Sigmoid colon (tissue), 7 donors: ENCODE results near the gene DEPDC1. TPM values are rescaled to one million over a fixed set of nuclear protein-coding genes. Genes with fewer than 3 reads are reported as not detected.

Experiments used
- DNase-seq: peaks from one replicate; pipeline ENCODE4 v3.0.0-alpha.2; 2019
- H3K27ac ChIP-seq, 4 donors: fragments of 200-600 bp; sonication (generic); one replicate each; pipeline ENCODE4 v1.5.1; 2016 to 2019; ENCODE audit warnings: mild to moderate bottlenecking in 1 of 4
- H3K27me3 ChIP-seq, 3 donors: fragments of 200-600 bp; sonication (generic); one replicate each; pipeline ENCODE4 v1.5.1; 2019; ENCODE audit warnings: mild to moderate bottlenecking in 1 of 3
- H3K36me3 ChIP-seq, 4 donors: fragments of 200-600 bp; sonication (generic); one replicate each; pipeline ENCODE4 v1.5.1; 2016 to 2019
- H3K4me1 ChIP-seq, 4 donors: fragments of 200-600 bp; sonication (generic); one replicate each; pipeline ENCODE4 v1.5.1; 2017 to 2019
- H3K4me3 ChIP-seq, 4 donors: fragments of 200-600 bp; sonication (generic); one replicate each; pipeline ENCODE4 v1.5.1; 2017 to 2019; ENCODE audit warnings: mild to moderate bottlenecking in 2 of 4, moderate library complexity in 1 of 4
- H3K9me3 ChIP-seq, 4 donors: fragments of 200-600 bp in 3 of 4; sonication (generic) in 3 of 4; one replicate each; pipeline versions ENCODE4 v1.5.1 to v1.6.1; 2013 to 2019
- EP300 ChIP-seq, 4 donors: sonication (generic); formaldehyde crosslinking; IDR thresholded peaks; one replicate each; pipeline ENCODE4 v1.6.1; 2017; ENCODE audit warnings: antibody characterized with exemption in 4 of 4
- POLR2A ChIP-seq, 2 donors: fragments of 450-650 bp; IDR thresholded peaks; one replicate each; pipeline ENCODE4 v1.6.1; 2016; ENCODE audit warnings: antibody characterized with exemption in 2 of 2, mild to moderate bottlenecking in 2 of 2, moderate library complexity in 2 of 2
- POLR2AphosphoS5 ChIP-seq, 4 donors: sonication (generic); formaldehyde crosslinking; IDR thresholded peaks; one replicate each; pipeline ENCODE4 v1.6.1; 2017; ENCODE audit warnings: antibody characterized with exemption in 4 of 4
- WGBS, 2 donors: extraction: QIAGEN DNeasy Blood & Tissue Kit; methylation state at CpG; one replicate each; pipeline ENCODE4 v1.1.7; 2013; 5-methylcytosine and 5-hydroxymethylcytosine counted together
- intact Hi-C: fragments of 100-400 bp; cut with DNase I; formaldehyde crosslinking; loops from one replicate; pipeline ENCODE4 v1.15.1; 2023
- polyA plus RNA-seq, 3 donors: library from polyadenylated mRNA; stranded (reverse); fragments of 200-250 nt; gene quantifications; one replicate each; pipeline ENCODE4 v1.2.3, GENCODE V29; 2013
- total RNA-seq, 4 donors: library from RNA; depleted of rRNA; stranded (reverse); fragments of >200 nt; gene quantifications; one replicate each; pipeline ENCODE4 v1.1.0, GENCODE V29; 2016
- TF ChIP-seq, protein P1 (sequence below), 4 experiments: fragments of 450-650 bp in 3 of 4; fragments of 200-600 bp in 1 of 4; IDR thresholded peaks; one replicate each; pipeline ENCODE4 v1.5.1; 2016 to 2019; ENCODE audit warnings: antibody characterized with exemption in 4 of 4, mild to moderate bottlenecking in 3 of 4, moderate library complexity in 2 of 4
- donor health status: healthy with polysubstance abuse.
- donor health status: Bipolar disorder and iron deficiency.
- donor health status: healthy.

The DEPDC1 gene
- total and polyA plus RNA-seq, 7 donors: 0.28 to 4.4 (median 1.1) TPM; not detected in 1

DNA sequence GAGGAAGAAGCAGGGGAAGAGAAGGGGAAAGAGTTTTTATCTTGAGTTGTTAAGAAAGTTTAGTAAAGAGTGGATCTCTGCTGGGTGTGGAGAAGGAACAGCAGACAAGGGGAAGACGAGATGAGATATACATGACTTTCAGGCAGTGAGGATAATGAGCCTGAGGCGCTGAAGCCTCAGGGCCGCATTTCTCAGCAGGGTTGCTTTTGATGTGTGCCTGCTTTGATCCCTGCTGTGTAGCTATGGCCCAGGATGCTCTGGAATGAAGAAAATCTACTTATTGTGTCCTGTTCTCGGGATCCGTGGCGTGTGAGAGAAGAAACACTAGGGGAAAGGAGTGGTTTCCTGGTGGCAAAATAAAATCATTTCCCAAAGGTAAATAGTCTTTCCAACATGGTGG lies 32.0 kb downstream of the DEPDC1 start:
- H3K9me3 ChIP-seq: peaks cover 0 to 6% (median 2%) of the 10 kb centered on the region in 4 donors
- no peak for DNase-seq
- intact Hi-C loops: loop anchor here (10.0 kb wide), 1 partner anchor 1270 kb away; no protein-coding TSS in a partner anchor
- no peak overlapping the region for H3K4me3 ChIP-seq
- no peaks in the 10 kb centered on the region for H3K4me1 ChIP-seq
- no peaks in the 10 kb centered on the region for H3K36me3 ChIP-seq
- TF ChIP-seq POLR2AphosphoS5 (IDR thresholded peaks at IDR 0.05) (no peak), POLR2A (IDR thresholded peaks at IDR 0.05) (no peak), EP300 (IDR thresholded peaks at IDR 0.05) (no peak)
- TF ChIP-seq, protein P1, sequence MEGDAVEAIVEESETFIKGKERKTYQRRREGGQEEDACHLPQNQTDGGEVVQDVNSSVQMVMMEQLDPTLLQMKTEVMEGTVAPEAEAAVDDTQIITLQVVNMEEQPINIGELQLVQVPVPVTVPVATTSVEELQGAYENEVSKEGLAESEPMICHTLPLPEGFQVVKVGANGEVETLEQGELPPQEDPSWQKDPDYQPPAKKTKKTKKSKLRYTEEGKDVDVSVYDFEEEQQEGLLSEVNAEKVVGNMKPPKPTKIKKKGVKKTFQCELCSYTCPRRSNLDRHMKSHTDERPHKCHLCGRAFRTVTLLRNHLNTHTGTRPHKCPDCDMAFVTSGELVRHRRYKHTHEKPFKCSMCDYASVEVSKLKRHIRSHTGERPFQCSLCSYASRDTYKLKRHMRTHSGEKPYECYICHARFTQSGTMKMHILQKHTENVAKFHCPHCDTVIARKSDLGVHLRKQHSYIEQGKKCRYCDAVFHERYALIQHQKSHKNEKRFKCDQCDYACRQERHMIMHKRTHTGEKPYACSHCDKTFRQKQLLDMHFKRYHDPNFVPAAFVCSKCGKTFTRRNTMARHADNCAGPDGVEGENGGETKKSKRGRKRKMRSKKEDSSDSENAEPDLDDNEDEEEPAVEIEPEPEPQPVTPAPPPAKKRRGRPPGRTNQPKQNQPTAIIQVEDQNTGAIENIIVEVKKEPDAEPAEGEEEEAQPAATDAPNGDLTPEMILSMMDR (IDR thresholded peaks at IDR 0.05): no peak
- WGBS, 2 donors: 73 to 75% methylated on average over 6 of the region's 6 CpGs
- no peaks in the 10 kb centered on the region for H3K27me3 ChIP-seq
- H3K27ac ChIP-seq: no peak overlapping the region

DNA sequence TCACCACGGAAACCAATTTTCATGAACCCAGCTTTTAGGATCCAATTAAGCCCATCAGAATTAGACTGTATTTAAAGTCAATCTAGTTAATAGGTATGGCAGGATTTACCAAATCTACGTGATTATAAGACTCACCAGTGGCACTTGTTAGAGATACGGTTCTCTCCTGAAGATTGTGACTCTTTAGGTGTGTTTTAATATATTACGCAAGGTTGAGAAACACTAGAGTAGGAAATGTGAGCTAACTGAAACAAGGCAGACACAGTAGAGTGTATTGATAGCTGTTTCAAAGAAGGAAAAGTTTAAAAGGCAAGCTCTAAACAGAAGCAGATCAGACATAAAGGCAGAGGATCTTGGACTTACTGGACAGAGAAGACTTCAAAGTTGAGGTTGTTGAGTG lies 35.9 kb downstream of the DEPDC1 start:
- Histone ChIP-seq H3K27me3 (no peaks in the 10 kb centered on the region), H3K9me3 (peaks cover 0 to 6% (median 2%) of the 10 kb centered on the region in 4 donors), H3K4me1 (no peaks in the 10 kb centered on the region), H3K36me3 (no peaks in the 10 kb centered on the region), H3K4me3 (no peak overlapping the region), H3K27ac (no peak overlapping the region)
- intact Hi-C loops: loop anchor here (10.0 kb wide), 1 partner anchor 1274 kb away; no protein-coding TSS in a partner anchor
- no peak for DNase-seq
- 92% methylated on average over 4 of the region's 4 CpGs for WGBS, 2 donors
- TF ChIP-seq POLR2AphosphoS5 (IDR thresholded peaks at IDR 0.05) (no peak), POLR2A (IDR thresholded peaks at IDR 0.05) (no peak)
- TF ChIP-seq, protein P1 (IDR thresholded peaks at IDR 0.05): no peak

DNA sequence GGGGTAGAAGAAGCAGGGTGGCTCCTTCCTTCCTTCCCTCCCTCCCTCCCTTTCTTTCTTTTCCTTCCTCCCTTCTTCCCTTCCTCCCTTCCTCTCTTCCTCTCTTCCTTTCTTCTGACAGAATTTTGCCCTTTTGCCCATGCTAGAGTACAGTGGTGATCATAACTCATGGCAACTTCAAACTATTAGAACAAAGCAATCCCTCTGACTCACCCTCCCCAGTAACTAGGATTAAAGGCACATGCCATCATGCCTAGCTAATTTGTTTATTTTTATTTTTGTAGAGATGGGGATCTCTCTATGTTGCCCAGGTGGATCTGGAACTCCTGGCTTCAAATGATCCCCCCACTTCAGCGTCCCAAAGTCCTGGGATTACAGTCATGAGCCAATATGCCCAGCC lies 37.1 kb downstream of the DEPDC1 start:
- H3K27me3 ChIP-seq: no peaks in the 10 kb centered on the region
- H3K27ac ChIP-seq: no peak overlapping the region
- H3K4me1 ChIP-seq: no peaks in the 10 kb centered on the region
- peaks cover 0 to 6% (median 2%) of the 10 kb centered on the region in 4 donors for H3K9me3 ChIP-seq
- TF ChIP-seq EP300 (IDR thresholded peaks at IDR 0.05) (no peak), POLR2AphosphoS5 (IDR thresholded peaks at IDR 0.05) (no peak), POLR2A (IDR thresholded peaks at IDR 0.05) (no peak)
- TF ChIP-seq, protein P1 (IDR thresholded peaks at IDR 0.05): no peak
- H3K4me3 ChIP-seq: no peak overlapping the region
- intact Hi-C loops: loop anchor here (10.0 kb wide), 1 partner anchor 1275 kb away; no protein-coding TSS in a partner anchor
- no peaks in the 10 kb centered on the region for H3K36me3 ChIP-seq
- WGBS, 2 donors: 81 to 94% methylated on average over 1 of the region's 1 CpG
- no peak for DNase-seq

DNA sequence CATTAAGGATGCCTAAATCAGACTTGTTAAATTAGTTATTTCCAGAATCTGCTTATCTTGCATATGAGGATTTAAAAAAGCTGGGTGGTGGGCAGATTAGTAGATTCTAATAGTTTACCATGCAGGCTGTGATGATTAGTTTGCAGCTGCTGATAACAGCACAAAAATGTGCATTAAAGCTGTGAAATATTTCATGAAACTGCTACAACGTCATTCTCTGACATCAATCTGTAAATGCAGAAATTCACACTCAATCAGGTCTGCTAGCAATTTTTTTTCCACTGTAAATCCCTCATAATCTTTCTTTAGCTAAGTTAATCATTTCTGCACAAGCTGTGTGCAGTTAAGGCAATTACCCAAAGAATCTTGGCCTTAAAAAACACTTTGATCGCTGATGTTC lies 37.8 kb downstream of the DEPDC1 start:
- no peaks in the 10 kb centered on the region for H3K4me1 ChIP-seq
- intact Hi-C loops: no loop called here
- WGBS, 2 donors: 63 to 80% methylated on average over 2 of the region's 2 CpGs

More for the DNA sequence above, 37.8 kb downstream of the DEPDC1 start:
- H3K27ac ChIP-seq: no peak overlapping the region
- TF ChIP-seq EP300 (IDR thresholded peaks at IDR 0.05) (no peak), POLR2AphosphoS5 (IDR thresholded peaks at IDR 0.05) (no peak), POLR2A (IDR thresholded peaks at IDR 0.05) (no peak)
- TF ChIP-seq, protein P1 (IDR thresholded peaks at IDR 0.05): no peak
- H3K4me3 ChIP-seq: no peak overlapping the region
- no peak for DNase-seq
- no peaks in the 10 kb centered on the region for H3K27me3 ChIP-seq
- no peaks in the 10 kb centered on the region for H3K36me3 ChIP-seq
- peaks cover 0 to 6% (median under 1%) of the 10 kb centered on the region in 4 donors for H3K9me3 ChIP-seq
